NCI-H2081 (cell line): ENCODE results near the gene DLL1.

ENCODE experiments used
- DNase-seq, 2 experiments: peaks; one replicate each; lab custom pipeline; 2025; lab: John Stamatoyannopoulos, UW

The DLL1 gene

GRCh38 chr6:170249817-170250216 lies 41.1 kb downstream of the DLL1 start:
- no peak for DNase-seq

- no peak for DNase-seq
Measured at GRCh38 chr6:170248861-170249600, 41.8 kb downstream of the DLL1 start.

GRCh38 chr6:170248111-170248805 lies 42.6 kb downstream of the DLL1 start:
- no peak for DNase-seq

- no peak for DNase-seq
Measured at GRCh38 chr6:170247178-170247701, 43.6 kb downstream of the DLL1 start.

- no peak for DNase-seq
Measured at GRCh38 chr6:170245475-170245992, 45.3 kb downstream of the DLL1 start.

GRCh38 chr6:170244721-170245474 lies 46.0 kb downstream of the DLL1 start:
- DNase-seq: no peak

- DNase-seq: peak in 1 of 2 experiments; percentile 16
Measured at GRCh38 chr6:170243791-170244291, 47.0 kb downstream of the DLL1 start.

- no peak for DNase-seq
Measured at GRCh38 chr6:170243386-170243785, 47.5 kb downstream of the DLL1 start.

GRCh38 chr6:170238741-170239565 lies 51.9 kb downstream of the DLL1 start:
- no peak for DNase-seq

- DNase-seq: no peak
Measured at GRCh38 chr6:170237999-170238740, 52.7 kb downstream of the DLL1 start.

GRCh38 chr6:170236131-170236836 lies 54.6 kb downstream of the DLL1 start:
- DNase-seq: no peak

GRCh38 chr6:170235391-170236125 lies 55.3 kb downstream of the DLL1 start:
- no peak for DNase-seq

- DNase-seq: no peak
Measured at GRCh38 chr6:170234419-170234818, 56.5 kb downstream of the DLL1 start.

GRCh38 chr6:170233286-170234205 lies 57.3 kb downstream of the DLL1 start:
- no peak for DNase-seq
